K562 (cell line): Measurements from ENCODE around the gene C2orf76. TPM values are rescaled to one million over a fixed set of nuclear protein-coding genes. Genes with fewer than 3 reads are reported as not detected.

Source experiments
- ARID2 ChIP-seq: fragments of 450-650 bp; IDR thresholded peaks from 2 replicates; pipeline ENCODE4 v1.6.1; 2017; ENCODE audit warnings: antibody characterized with exemption, mild to moderate bottlenecking
- JUND ChIP-seq, 2 experiments: IDR thresholded peaks; 2 replicates in 1 of 2; 3 replicates in 1 of 2; pipeline ENCODE4 v1.6.1; 2011; ENCODE audit warnings: borderline replicate concordance in 2 of 2, low read depth in 2 of 2, low read length in 2 of 2, improper control_type of control experiment in 1 of 2, missing biosample characterization in 1 of 2, missing genetic modification characterization in 1 of 2, missing genetic modification reagents in 1 of 2
- KLF10 ChIP-seq: fragments of 250-450 bp; sonication (Bioruptor Pico); IDR thresholded peaks from 2 replicates; pipeline ENCODE4 v1.6.1; 2021; ENCODE audit warnings: matching md5 sums
- RBM14 ChIP-seq: fragments of 200-400 bp; formaldehyde crosslinking; IDR thresholded peaks from 2 replicates; pipeline ENCODE4 v1.6.1; 2018; ENCODE audit warnings: low read depth, mild to moderate bottlenecking, low read length, moderate library complexity, borderline replicate concordance; ENCODE audit not compliant: insufficient read depth
- ZNF586 ChIP-seq: fragments of 450-650 bp; formaldehyde crosslinking; conservative IDR thresholded peaks from 2 replicates; pipeline ENCODE4 v1.4.0; 2020; ENCODE audit warnings: mild to moderate bottlenecking, moderate library complexity
- polyA plus RNA-seq, 8 experiments: library from polyadenylated mRNA; depleted of rRNA in 4 of 8; stranded (reverse) in 5 of 8; unstranded in 3 of 8; fragments of >200 nt; fragmentation: Nextera tagmentation in 2 of 8; fragmentation: Illumina TruSeq in 1 of 8; extraction: Ambion mirVana in 2 of 8; extraction: Trizol in 1 of 8; gene quantifications; 2 replicates each; pipeline versions ENCODE4 v1.2.1 to v1.2.3, GENCODE V29; 2011 to 2014; ENCODE audit warnings: inconsistent platforms in 1 of 8, missing spikeins in 1 of 8
- total RNA-seq, 7 experiments: library from RNA; depleted of rRNA in 6 of 7; stranded (reverse); fragments of >200 nt in 6 of 7; fragmentation: Illumina TruSeq in 2 of 7; extraction: Trizol in 2 of 7; gene quantifications; 2 replicates each; pipeline versions ENCODE4 v1.2.1 to v1.2.3, GENCODE V29; 2011 to 2021; ENCODE audit warnings: low replicate concordance in 1 of 7
- TF ChIP-seq, protein P1 (sequence below): fragments of 250-450 bp; sonication (Bioruptor Pico); IDR thresholded peaks from 2 replicates; pipeline ENCODE4 v1.5.0; 2021; ENCODE audit warnings: mild to moderate bottlenecking, borderline replicate concordance
- TF ChIP-seq, protein P2 (sequence below): fragments of 250-450 bp; sonication (Bioruptor Pico); IDR thresholded peaks from 2 replicates; pipeline ENCODE4 v1.8.0; 2022; ENCODE audit warnings: moderate library complexity, mild to moderate bottlenecking, inconsistent platforms
- TF ChIP-seq, protein P3 (sequence below), 2 experiments: fragments of 450-650 bp in 1 of 2; sonication (generic) in 1 of 2; formaldehyde crosslinking in 1 of 2; IDR thresholded peaks; 2 replicates each; pipeline versions ENCODE4 v1.7.1 to v1.9.0; 2016 to 2022; ENCODE audit warnings: inconsistent platforms in 1 of 2, mild to moderate bottlenecking in 1 of 2, missing genetic modification reagents in 1 of 2
- TF ChIP-seq, protein P4 (sequence below): sonication (generic); formaldehyde crosslinking; IDR thresholded peaks from 2 replicates; pipeline ENCODE4 v1.8.0; 2022; ENCODE audit warnings: mild to moderate bottlenecking, missing genetic modification reagents, borderline replicate concordance

The C2orf76 gene
- total and polyA plus RNA-seq, 9 of the 15 experiments (the other 6 are each of a cell fraction or from before 2014, with no cell fraction given) = 4.8 to 26.2 (median 14.5) TPM

DNA sequence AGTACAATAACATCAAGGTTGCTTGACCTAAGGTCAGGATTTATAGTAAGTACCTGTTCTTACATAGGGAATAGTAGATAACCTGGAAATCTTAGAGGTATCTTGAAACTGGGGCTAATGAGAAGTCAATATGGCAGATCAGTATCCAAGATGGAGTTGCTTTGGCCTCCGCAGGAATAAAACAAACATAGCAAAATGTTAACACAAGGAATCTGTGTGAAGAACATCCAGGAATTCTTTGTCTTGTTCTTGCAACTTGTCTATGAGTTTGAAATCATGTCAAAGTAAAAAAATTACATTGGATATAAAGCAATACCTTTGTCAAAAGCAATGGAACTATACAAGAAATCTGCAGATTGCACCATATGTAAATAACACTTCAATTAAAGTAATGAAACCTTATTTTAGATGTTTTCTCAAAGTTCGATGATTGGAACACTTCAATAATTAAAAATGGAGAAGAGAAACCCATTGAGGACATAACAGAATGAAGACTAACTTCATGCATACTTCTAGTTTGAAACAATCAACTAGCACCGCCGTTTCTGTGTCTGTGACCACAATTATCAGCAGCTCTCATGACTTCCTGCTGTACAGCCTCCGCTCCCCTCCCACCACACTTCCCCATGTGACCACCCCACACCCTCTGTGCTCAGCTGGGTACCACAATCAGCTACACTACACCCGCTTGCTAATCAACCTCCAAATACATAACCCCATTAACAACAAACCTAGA, 27.6 kb downstream of the C2orf76 start (continued):
- TF ChIP-seq, protein P1, sequence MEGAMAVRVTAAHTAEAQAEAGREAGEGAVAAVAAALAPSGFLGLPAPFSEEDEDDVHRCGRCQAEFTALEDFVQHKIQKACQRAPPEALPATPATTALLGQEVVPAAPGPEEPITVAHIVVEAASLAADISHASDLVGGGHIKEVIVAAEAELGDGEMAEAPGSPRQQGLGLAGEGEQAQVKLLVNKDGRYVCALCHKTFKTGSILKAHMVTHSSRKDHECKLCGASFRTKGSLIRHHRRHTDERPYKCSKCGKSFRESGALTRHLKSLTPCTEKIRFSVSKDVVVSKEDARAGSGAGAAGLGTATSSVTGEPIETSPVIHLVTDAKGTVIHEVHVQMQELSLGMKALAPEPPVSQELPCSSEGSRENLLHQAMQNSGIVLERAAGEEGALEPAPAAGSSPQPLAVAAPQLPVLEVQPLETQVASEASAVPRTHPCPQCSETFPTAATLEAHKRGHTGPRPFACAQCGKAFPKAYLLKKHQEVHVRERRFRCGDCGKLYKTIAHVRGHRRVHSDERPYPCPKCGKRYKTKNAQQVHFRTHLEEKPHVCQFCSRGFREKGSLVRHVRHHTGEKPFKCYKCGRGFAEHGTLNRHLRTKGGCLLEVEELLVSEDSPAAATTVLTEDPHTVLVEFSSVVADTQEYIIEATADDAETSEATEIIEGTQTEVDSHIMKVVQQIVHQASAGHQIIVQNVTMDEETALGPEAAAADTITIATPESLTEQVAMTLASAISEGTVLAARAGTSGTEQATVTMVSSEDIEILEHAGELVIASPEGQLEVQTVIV (CRISPR knock-in tag) = peak; percentile 77; the same call in 1 of the 2 replicates
- TF ChIP-seq, protein P2, sequence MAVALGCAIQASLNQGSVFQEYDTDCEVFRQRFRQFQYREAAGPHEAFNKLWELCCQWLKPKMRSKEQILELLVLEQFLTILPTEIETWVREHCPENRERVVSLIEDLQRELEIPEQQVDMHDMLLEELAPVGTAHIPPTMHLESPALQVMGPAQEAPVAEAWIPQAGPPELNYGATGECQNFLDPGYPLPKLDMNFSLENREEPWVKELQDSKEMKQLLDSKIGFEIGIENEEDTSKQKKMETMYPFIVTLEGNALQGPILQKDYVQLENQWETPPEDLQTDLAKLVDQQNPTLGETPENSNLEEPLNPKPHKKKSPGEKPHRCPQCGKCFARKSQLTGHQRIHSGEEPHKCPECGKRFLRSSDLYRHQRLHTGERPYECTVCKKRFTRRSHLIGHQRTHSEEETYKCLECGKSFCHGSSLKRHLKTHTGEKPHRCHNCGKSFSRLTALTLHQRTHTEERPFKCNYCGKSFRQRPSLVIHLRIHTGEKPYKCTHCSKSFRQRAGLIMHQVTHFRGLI (CRISPR knock-in tag) = peak; percentile 93
- TF ChIP-seq JUND (IDR thresholded peaks at IDR 0.05; ENCODE audit: borderline replicate concordance, low read depth, low read length) = 0 out of 2 replicates have a peak, but pooled peaks have one; percentile 23
- TF ChIP-seq JUND (tag; IDR thresholded peaks at IDR 0.05; ENCODE audit: borderline replicate concordance, low read depth, low read length) = no peak
- TF ChIP-seq, protein P3, sequence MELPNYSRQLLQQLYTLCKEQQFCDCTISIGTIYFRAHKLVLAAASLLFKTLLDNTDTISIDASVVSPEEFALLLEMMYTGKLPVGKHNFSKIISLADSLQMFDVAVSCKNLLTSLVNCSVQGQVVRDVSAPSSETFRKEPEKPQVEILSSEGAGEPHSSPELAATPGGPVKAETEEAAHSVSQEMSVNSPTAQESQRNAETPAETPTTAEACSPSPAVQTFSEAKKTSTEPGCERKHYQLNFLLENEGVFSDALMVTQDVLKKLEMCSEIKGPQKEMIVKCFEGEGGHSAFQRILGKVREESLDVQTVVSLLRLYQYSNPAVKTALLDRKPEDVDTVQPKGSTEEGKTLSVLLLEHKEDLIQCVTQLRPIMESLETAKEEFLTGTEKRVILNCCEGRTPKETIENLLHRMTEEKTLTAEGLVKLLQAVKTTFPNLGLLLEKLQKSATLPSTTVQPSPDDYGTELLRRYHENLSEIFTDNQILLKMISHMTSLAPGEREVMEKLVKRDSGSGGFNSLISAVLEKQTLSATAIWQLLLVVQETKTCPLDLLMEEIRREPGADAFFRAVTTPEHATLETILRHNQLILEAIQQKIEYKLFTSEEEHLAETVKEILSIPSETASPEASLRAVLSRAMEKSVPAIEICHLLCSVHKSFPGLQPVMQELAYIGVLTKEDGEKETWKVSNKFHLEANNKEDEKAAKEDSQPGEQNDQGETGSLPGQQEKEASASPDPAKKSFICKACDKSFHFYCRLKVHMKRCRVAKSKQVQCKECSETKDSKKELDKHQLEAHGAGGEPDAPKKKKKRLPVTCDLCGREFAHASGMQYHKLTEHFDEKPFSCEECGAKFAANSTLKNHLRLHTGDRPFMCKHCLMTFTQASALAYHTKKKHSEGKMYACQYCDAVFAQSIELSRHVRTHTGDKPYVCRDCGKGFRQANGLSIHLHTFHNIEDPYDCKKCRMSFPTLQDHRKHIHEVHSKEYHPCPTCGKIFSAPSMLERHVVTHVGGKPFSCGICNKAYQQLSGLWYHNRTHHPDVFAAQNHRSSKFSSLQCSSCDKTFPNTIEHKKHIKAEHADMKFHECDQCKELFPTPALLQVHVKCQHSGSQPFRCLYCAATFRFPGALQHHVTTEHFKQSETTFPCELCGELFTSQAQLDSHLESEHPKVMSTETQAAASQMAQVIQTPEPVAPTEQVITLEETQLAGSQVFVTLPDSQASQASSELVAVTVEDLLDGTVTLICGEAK (IDR thresholded peaks at IDR 0.05) = no peak
- TF ChIP-seq, protein P3 (CRISPR knock-in tag; IDR thresholded peaks at IDR 0.05) = no peak
- TF ChIP-seq RBM14 = no peak
- TF ChIP-seq ARID2 = no peak
- TF ChIP-seq ZNF586 (CRISPR knock-in tag) = peak; percentile 83; the same call in 1 of the 2 replicates
- TF ChIP-seq, protein P4, sequence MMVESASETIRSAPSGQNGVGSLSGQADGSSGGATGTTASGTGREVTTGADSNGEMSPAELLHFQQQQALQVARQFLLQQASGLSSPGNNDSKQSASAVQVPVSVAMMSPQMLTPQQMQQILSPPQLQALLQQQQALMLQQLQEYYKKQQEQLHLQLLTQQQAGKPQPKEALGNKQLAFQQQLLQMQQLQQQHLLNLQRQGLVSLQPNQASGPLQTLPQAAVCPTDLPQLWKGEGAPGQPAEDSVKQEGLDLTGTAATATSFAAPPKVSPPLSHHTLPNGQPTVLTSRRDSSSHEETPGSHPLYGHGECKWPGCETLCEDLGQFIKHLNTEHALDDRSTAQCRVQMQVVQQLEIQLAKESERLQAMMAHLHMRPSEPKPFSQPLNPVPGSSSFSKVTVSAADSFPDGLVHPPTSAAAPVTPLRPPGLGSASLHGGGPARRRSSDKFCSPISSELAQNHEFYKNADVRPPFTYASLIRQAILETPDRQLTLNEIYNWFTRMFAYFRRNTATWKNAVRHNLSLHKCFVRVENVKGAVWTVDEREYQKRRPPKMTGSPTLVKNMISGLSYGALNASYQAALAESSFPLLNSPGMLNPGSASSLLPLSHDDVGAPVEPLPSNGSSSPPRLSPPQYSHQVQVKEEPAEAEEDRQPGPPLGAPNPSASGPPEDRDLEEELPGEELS (CRISPR knock-in tag) = no peak
- TF ChIP-seq KLF10 (CRISPR knock-in tag) = no peak
